Right atrium auricular region (tissue), 2 donors: ENCODE data around the gene GALNT10. TPM values are rescaled to one million over a fixed set of nuclear protein-coding genes. Genes with fewer than 3 reads are reported as not detected.

Experiments
- DNase-seq: peaks from one replicate; pipeline ENCODE4 v3.0.0-alpha.2; 2019; ENCODE audit warnings: low spot score
- H3K27ac ChIP-seq, 2 donors: fragments of 200-600 bp; sonication (generic); 1 replicate in 1 of 2; 2 replicates in 1 of 2; pipeline ENCODE4 v1.5.1; 2016 to 2019
- H3K27me3 ChIP-seq, 2 donors: fragments of 200-600 bp; sonication (generic); one replicate each; pipeline versions ENCODE4 v1.5.1 to v1.6.0; 2017 to 2019
- H3K36me3 ChIP-seq: fragments of 200-600 bp; sonication (generic); one replicate; pipeline ENCODE4 v1.5.1; 2016
- H3K4me1 ChIP-seq, 2 donors: fragments of 200-600 bp; sonication (generic); one replicate each; pipeline versions ENCODE4 v1.5.1 to v1.6.0; 2017 to 2019
- H3K4me3 ChIP-seq, 2 donors: fragments of 200-600 bp; sonication (generic); 1 replicate in 1 of 2; 2 replicates in 1 of 2; pipeline ENCODE4 v1.5.1; 2017 to 2019; ENCODE audit warnings: mild to moderate bottlenecking in 1 of 2, moderate library complexity in 1 of 2
- H3K9me3 ChIP-seq, 2 donors: fragments of 200-600 bp; sonication (generic); one replicate each; pipeline ENCODE4 v1.5.1; 2019
- CTCF ChIP-seq, 2 donors: fragments of 200-600 bp; sonication (generic); IDR thresholded peaks; one replicate each; pipeline ENCODE4 v1.5.1; 2019; ENCODE audit warnings: antibody characterized with exemption in 2 of 2
- total RNA-seq, 2 donors: library from RNA; depleted of rRNA; stranded (reverse); fragments of >200 nt; gene quantifications; one replicate each; pipeline ENCODE4 v1.1.0, GENCODE V29; 2016

The GALNT10 gene
- total RNA-seq, 2 donors from 2014 or later, result 13.2 to 18.4 TPM

DNA sequence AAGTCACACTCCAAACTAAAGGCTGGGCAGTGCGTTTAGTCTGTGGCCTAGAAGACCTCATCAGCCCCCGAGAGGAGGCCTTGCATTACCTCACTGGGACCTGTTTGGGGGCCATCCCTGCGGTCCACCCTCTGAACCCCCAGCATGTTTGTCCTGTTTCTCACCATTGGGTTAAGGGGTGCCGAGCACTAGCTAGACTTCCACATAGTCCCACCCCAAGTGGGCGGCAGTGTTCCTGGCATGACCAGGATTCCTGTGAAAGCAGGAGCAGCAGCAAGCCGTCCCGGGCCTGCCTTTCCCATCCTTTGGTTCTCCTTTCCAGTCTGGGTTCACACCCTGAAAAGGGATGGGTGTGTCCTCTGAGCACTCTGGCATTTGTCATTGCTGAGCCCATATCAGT lies 228.7 kb downstream of the GALNT10 start:
- no peaks in the 10 kb centered on the region for H3K27me3 ChIP-seq
- H3K36me3 ChIP-seq, result peaks cover 12% of the 10 kb centered on the region
- H3K9me3 ChIP-seq, result no peaks in the 10 kb centered on the region
- no peak for DNase-seq
- TF ChIP-seq CTCF (IDR thresholded peaks at IDR 0.05), result no peak
- no peak overlapping the region for H3K27ac ChIP-seq
- no peaks in the 10 kb centered on the region for H3K4me1 ChIP-seq
- no peak overlapping the region for H3K4me3 ChIP-seq

- Histone ChIP-seq H3K27ac (no peak overlapping the region), H3K4me1 (no peaks in the 10 kb centered on the region), H3K9me3 (no peaks in the 10 kb centered on the region), H3K27me3 (no peaks in the 10 kb centered on the region), H3K36me3 (peaks cover 8% of the 10 kb centered on the region), H3K4me3 (no peak overlapping the region)
- TF ChIP-seq CTCF (IDR thresholded peaks at IDR 0.05), result peak; percentile 7 to 39
- DNase-seq, result no peak
These were observed 231.3 kb downstream of the GALNT10 start for GRCh38 chr5:154421868-154422267.

DNA sequence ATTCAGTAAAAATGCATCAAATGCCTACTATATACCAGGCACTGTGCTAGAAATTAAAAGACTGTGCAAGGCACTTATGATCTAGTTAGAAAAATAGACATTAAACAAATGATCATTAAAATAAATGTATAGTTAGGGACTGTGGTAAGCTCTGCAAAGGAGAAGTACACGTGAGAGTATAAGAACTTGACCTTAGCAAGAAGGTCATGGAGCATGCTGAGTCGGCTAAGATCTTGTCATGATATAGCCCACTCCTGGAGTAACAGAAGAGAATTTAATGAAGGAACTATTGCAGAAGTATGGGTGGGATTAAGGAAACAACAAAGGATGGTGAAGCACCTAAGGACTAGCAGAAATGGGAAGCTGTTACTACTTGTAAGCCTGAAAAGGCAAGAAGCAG lies 231.8 kb downstream of the GALNT10 start:
- H3K9me3 ChIP-seq, result no peaks in the 10 kb centered on the region
- H3K4me1 ChIP-seq, result no peaks in the 10 kb centered on the region
- TF ChIP-seq CTCF (IDR thresholded peaks at IDR 0.05), result no peak
- DNase-seq, result no peak
- no peaks in the 10 kb centered on the region for H3K27me3 ChIP-seq
- no peak overlapping the region for H3K27ac ChIP-seq
- peaks cover 4% of the 10 kb centered on the region for H3K36me3 ChIP-seq
- no peak overlapping the region for H3K4me3 ChIP-seq

DNA sequence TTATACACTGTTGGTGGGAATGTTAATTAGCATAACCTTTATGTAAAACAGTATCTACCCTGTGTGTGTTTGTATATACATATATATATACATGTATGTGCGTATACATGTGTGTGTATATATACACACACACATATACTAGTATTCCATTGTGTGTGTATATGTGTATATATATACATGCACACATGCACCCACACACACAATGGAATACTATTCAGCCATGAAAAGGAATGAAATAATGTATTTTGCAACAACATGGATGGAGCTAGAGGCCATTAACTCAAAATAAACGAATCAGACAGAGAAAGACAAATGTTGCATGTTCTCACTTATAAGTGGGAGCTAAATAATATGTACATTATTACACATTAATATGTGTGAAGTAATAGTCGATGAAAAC lies 237.7 kb downstream of the GALNT10 start:
- H3K4me3 ChIP-seq, result no peak overlapping the region
- H3K27ac ChIP-seq, result no peak overlapping the region
- no peak for TF ChIP-seq CTCF (IDR thresholded peaks at IDR 0.05)
- H3K27me3 ChIP-seq, result no peaks in the 10 kb centered on the region
- H3K4me1 ChIP-seq, result no peaks in the 10 kb centered on the region
- no peak for DNase-seq
- H3K36me3 ChIP-seq, result no peaks in the 10 kb centered on the region
- no peaks in the 10 kb centered on the region for H3K9me3 ChIP-seq

DNA sequence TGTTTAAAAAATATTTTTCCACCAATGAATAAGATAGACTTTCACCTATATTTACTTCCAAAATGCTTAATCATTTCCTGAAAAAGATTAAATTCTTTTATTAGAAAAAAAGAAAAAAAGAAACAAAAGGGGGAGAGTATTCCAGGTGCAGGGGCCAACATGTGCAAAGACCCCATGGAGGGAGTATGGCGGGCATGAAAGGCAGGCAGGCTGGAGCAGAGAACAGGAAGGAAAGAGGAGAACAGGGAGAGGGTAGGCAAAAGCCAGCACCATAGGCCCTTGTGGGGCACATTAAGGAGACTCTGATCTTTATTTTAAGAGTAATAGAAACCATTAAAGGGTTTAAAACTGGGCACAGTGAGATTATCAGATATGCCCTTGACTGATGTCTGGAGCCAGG lies 238.8 kb downstream of the GALNT10 start:
- no peak for TF ChIP-seq CTCF (IDR thresholded peaks at IDR 0.05)
- no peaks in the 10 kb centered on the region for H3K27me3 ChIP-seq

GRCh38 chr5:154430466-154430865 lies 239.9 kb downstream of the GALNT10 start:
- Histone ChIP-seq H3K4me3 (no peak overlapping the region), H3K9me3 (no peaks in the 10 kb centered on the region), H3K27me3 (no peaks in the 10 kb centered on the region), H3K27ac (no peak overlapping the region), H3K4me1 (no peaks in the 10 kb centered on the region), H3K36me3 (peaks cover 1% of the 10 kb centered on the region)
- DNase-seq, result no peak
- TF ChIP-seq CTCF (IDR thresholded peaks at IDR 0.05), result no peak

More for the DNA sequence above, 238.8 kb downstream of the GALNT10 start:
- H3K9me3 ChIP-seq, result no peaks in the 10 kb centered on the region
- H3K4me1 ChIP-seq, result no peaks in the 10 kb centered on the region
- H3K27ac ChIP-seq, result no peak overlapping the region
- no peak for DNase-seq
- H3K4me3 ChIP-seq, result no peak overlapping the region
- H3K36me3 ChIP-seq, result no peaks in the 10 kb centered on the region
